ENCODE results near the gene USP53.
"Not testable (repeated sequence)": the region's sequence is repeated elsewhere in the genome, so short reads cannot be mapped to it uniquely, and the experiment has no call there.

USP53 gene

GRCh38 chr4:119279541-119279940 is 67.0 kb downstream of the USP53 start:
- DNase-seq, result not testable (repeated sequence)

- not testable (repeated sequence) for DNase-seq
Measured at GRCh38 chr4:119279945-119280344, 67.4 kb downstream of the USP53 start.

- no peak for DNase-seq
Measured at GRCh38 chr4:119281393-119281792, 68.9 kb downstream of the USP53 start.

DNA sequence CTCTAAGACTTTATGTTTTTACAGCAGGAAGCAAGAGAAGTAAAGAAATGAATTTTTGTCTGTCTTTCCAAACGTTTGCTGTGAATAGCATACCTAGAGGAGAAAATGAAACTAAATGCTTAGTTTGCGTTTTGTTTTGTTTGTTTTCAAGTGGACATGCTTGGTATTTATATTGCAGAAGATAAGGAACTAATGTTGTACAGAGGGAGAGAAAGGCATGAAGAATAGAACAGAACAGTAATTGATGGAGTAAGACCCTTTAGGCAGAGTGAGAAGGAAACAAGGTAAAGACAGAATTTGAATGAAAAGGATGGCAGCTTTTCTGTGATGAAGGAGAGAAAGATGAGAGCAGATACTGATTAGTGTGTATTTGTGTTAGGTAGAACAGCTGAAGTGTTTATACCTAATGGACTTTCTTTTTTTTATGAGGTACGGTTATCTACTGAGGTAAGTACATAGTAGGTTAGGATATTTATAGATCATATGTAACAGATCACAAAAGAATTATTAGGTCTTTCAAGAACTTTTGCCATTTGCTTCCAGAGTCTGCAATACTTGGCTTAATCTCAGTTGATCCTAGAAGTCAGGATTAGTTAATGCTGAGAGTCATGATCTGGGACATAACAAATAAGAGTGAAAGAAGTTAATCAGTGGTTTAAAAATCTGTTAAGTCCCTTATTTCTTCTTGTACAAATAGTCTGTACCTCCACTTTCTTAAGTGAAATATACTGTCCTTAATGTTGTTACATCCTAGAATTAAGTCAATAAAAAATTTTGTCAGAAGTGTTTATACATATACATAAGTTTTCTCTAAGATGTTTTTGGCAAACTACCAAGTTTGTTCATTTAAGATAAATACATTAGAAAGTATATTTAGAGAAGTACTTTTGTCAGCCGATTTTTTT is 72.6 kb downstream of the USP53 start:
- DNase-seq, result no peak

GRCh38 chr4:119286377-119287002 is 74.0 kb downstream of the USP53 start:
- peak; percentile 21 for DNase-seq

GRCh38 chr4:119289313-119289712 is 76.8 kb downstream of the USP53 start:
- no peak for DNase-seq

DNA sequence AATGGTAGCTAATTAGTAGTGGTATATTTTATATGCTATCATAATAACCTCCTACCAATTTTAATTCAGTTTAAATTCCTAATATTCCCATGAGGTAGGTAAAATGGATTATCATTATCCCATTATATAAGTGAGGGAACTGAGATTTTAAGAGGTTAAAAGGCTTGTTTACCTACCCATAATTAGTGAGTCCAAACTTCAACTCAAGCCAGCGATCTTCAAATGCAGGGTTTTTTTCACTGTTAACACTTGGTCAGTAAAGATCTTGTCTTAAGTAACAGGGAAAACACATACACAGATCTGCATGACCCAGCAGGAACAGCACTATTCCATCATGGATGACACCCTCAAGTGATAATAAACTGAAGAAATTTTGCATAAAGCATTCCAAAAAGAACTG is 78.1 kb downstream of the USP53 start:
- no peak for DNase-seq

DNA sequence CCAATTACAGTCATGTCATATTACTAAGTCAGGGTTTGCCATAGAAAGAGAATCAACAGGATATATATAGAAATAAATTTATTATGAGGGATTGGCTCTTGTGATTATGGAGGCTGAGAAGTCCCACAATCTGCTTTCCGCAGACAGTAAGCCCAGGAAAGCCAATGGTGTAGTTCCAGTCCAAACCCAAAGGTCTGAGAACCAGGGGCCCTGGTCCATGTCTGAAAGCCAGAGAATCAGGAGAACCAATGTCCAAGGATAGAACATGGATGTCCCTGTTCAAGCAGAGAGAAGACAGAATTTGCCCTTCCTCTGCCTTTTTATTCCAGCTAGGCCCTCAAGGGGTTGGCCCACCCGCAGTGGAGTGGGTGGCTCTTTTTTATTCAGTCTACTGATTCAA is 83.8 kb downstream of the USP53 start:
- DNase-seq, result no peak

DNA sequence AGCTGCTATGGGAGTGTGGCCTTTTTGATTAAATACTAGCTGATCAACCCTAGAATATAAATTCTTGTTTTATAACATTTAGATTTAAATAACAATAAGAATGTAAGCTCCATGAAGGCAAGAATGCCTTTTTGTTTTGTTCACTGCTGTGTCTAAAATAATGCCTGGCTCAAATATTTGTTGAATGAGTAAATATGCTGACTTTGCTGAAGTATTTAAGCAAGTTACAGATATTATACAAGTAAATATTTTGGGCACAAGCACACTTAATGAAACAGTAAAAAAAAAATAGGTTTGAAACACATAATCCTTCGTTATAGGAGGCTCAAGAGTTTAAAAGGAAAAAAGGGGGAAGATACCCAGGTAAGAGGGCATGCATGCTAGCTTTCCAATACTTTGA is 85.3 kb downstream of the USP53 start:
- no peak for DNase-seq

- no peak for DNase-seq
Measured at GRCh38 chr4:119299260-119299671, 86.8 kb downstream of the USP53 start.

DNA sequence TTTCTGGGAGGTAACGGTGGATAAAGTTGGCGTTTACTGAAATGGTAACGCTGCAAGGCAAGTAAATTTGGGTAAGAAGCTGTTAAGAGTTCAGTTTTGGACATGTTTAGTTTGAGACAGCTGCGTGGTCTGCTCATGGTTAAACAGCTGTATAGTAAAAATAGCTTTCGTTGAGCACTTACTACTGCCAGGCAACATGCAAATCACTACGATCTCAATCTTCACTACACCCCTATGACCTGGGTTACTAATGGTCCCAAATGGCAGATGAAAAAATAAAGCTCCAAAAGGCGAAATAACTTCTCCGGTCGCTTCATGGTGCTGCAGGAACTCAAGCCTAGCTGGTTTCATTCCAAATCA is 87.2 kb downstream of the USP53 start:
- no peak for DNase-seq

DNA sequence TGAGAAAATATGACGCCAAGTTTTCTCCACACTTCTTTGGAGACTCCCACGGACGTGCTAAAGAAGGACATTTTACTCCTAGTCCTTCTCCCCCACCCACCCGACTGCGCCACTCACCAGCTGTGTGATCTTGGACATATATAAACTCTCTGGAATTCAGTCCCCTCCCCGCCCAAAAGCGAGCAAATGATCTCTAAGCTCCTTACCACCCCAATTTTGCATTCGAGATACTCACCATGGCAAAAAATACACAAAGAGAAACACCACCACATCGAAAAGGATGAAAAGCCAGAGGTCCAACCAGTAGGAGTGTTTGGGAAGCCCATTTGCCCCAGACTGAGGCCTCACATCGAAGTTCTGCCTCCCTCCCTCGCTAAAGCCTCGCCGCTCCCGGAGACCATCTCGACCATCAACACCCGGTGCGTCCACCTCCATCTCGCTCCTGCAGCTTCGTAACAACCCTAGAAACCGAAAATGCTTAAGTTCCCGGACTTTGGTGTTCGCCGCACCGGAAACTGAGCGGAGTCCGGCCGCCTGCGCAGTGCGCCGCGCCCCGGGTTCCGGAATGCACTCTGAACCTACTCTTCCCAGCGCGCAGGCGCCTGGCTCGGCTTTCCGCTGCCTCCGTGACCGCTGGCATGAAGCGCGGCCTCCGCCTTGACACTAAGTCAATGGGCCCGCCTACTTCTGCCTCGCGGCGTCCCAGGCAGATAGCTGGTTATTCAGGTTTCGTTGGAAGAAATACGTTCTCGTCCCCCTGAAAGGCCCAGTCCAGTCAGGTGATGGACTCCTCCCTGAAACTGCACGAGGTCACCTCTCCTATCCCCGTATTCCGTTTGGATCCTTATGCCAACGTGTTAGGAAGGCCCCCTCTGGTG is 87.8 kb downstream of the USP53 start:
- DNase-seq, result peak; percentile 90 to 91

DNA sequence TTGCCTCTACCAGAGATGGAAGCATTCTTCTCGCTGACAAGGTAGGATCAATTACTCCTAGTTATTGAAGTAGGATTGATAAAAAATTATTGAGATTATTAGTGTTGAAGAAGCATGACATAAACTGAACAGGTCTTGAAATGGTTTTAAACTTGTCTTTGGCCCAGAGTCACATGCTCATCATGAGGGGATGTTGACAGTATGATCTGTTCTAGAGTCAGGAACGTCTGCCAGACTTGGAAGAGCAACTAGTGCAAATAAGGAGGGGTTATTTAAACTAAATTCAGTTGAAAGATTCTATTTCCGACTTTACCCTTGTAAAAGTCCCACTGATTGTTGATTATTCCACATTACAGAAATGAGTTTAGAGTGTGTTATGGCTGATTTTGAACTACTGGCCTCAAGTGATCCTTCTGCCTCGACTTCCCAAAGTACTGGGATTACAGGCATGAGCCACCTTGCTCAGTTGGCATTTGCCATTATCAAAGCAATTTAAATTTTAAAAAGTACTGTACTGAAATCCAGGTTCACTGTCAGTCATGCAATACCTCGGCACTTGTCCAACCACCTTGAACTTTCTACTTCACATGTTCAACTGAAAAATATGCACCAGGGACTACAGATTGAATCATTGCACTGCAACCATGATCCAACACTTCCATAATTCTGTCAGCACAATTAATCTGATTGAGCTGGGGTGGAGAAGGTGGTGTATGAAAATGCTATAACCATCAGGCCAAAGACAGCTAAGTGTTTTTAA is 89.7 kb downstream of the USP53 start:
- DNase-seq, result no peak

DNA sequence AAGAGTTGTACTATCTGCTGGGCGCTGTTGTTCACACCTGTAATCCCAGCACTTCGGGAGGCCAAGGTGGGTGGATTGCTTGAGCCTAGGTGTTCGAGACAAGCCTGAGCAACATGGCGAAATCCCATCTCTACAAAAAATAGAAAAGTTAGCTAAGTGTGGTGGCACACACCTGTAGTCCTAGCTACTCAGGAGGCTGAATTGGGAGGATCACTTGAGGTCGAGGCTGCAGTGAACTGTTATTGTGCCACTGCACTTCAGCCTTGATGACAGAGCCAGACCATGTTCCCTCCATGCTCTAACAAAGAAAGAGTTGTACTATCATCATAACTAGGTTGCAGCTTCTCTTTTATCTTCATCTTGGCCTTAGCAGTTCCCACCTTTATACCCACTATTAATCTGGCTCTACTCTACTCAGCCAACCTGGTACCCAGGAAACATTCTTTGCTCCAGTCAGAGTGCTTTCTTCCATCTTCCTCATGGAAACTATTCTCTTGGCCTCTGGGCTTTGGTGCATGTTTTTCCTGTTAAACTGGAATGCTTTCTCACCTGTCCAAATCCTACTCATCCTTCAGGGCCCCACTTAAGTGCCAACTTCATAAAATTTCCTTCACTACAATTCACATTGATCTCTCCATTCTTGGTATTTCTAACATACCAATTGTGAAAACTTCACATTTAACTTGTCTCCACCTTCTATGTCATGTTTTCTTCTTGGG is 91.2 kb downstream of the USP53 start:
- no peak for DNase-seq

- no peak for DNase-seq
Measured at GRCh38 chr4:119304431-119304830, 91.9 kb downstream of the USP53 start.

- no peak for DNase-seq
Measured at GRCh38 chr4:119307606-119308005, 95.1 kb downstream of the USP53 start.

GRCh38 chr4:119310826-119311225 is 98.3 kb downstream of the USP53 start:
- no peak for DNase-seq

GRCh38 chr4:119313237-119313636 is 100.7 kb downstream of the USP53 start:
- DNase-seq, result no peak

- DNase-seq, result no peak
Measured at GRCh38 chr4:119314356-119314755, 101.8 kb downstream of the USP53 start.

DNA sequence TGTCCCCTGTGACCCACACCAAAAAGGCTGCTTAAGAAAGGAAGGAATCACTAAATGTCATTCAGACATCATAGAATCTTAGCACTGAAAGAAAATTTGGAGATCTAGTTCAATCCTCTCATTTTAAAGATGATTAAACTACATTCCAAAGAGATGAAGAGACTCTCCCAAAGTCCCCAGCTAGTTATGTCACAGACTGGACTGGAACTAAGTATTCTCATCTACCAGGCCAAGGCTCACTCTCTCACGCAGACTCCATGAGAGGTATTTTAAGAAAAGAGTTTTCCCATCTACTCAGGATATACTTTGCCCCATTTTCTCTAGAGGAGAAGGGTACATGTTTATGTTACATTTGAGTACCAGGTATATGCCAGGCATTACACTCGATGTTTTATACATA is 102.5 kb downstream of the USP53 start:
- DNase-seq, result no peak

- no peak for DNase-seq
Measured at GRCh38 chr4:119317990-119318389, 105.5 kb downstream of the USP53 start.

Data from stimulated activated CD4-positive, alpha-beta T cell treated with anti-CD3 and anti-CD28 coated beads, Interleukin-2, amount 100 ng/mL, for 48 hours (primary cell).